Astrocyte (in vitro differentiated cells and primary cell): ENCODE data around the gene CFAP43.
A peak's percentile ranks its signal among the peaks of the same experiment; 100 is the strongest.

Experiments
- CTCF ChIP-seq: IDR thresholded peaks from 2 replicates; pipeline ENCODE4 v1.5.1; 2011; ENCODE audit warnings: low read depth, mild to moderate bottlenecking, inconsistent platforms, low read length, moderate library complexity; ENCODE audit not compliant: insufficient read depth
- EZH2 ChIP-seq: IDR thresholded peaks from 2 replicates; pipeline ENCODE4 v1.6.1; 2012; ENCODE audit warnings: mild to moderate bottlenecking, low read length, inconsistent platforms; ENCODE audit not compliant: insufficient read depth

- TF ChIP-seq CTCF (peak; percentile 31), EZH2 (no peak)
Observed at GRCh38 chr10:104121485-104122224, 110.5 kb downstream of the CFAP43 start, which contains the start of gene SFR1.
